Measurements from ENCODE around the gene TMUB2. TPM values are rescaled to one million over a fixed set of nuclear protein-coding genes. Genes with fewer than 3 reads are reported as not detected.

The TMUB2 gene
- total RNA-seq, 1 experiment from 2014 or later, result 25.1 TPM

- CTCF ChIA-PET, result interaction anchor here (2.4 to 2.6 kb wide), 2 partner anchors 12 to 124 kb away, joined by 9 to 11 read pairs; no protein-coding TSS in a partner anchor
Measured at GRCh38 chr17:44206825-44207155, 20.0 kb downstream of the TMUB2 start.

More at GRCh38 chr17:44206825-44207155, 20.0 kb downstream of the TMUB2 start:
- intact Hi-C loops (cut with micrococcal nuclease), result no loop called here
- RAD21 ChIA-PET (ENCODE audit: low non-redundant PET in 1 of 2, low total read pairs in 2 of 2, uncharacterized antibody in 2 of 2, unreplicated experiment in 2 of 2), result no interaction called here
- no peaks in the 10 kb centered on the region for H3K27me3 ChIP-seq (ENCODE audit: insufficient read depth, low read length)
- no peak overlapping the region for H3K9ac ChIP-seq (ENCODE audit: low read length)
- H3K4me2 ChIP-seq (ENCODE audit: low read length), result no peak overlapping the region
- no peak overlapping the region for H3K27ac ChIP-seq (ENCODE audit: low read depth, low read length)
- no peaks in the 10 kb centered on the region for H3K9me3 ChIP-seq (ENCODE audit: control insufficient read depth in 1 of 2, insufficient read depth in 1 of 2, low read depth in 1 of 2, low read length in 2 of 2)
- no peaks in the 10 kb centered on the region for H4K20me1 ChIP-seq (ENCODE audit: insufficient read depth)
- POLR2A ChIA-PET, result interaction anchor here (2.1 kb wide), 1 partner anchor 20 kb away, joined by 4 read pairs; the partner anchor contains the start of gene TMUB2
- TF ChIP-seq CBX3 (IDR thresholded peaks at IDR 0.05; ENCODE audit: low read depth) (no peak), RAD21 (IDR thresholded peaks at IDR 0.05; ENCODE audit: low read depth) (no peak), POLR2AphosphoS5 (IDR thresholded peaks at IDR 0.05; ENCODE audit: low read depth, low read length) (no peak), YY1 (IDR thresholded peaks at IDR 0.05; ENCODE audit: extremely low read depth, insufficient replicate concordance, low read depth, low read length) (no peak), SRF (IDR thresholded peaks at IDR 0.05; ENCODE audit: low read depth) (no peak), TCF7L2 (IDR thresholded peaks at IDR 0.05; ENCODE audit: borderline replicate concordance, extremely low read depth, insufficient read depth, insufficient read length) (no peak), ZNF274 (IDR thresholded peaks at IDR 0.05; ENCODE audit: low read depth, low read length) (no peak), POLR2A (IDR thresholded peaks at IDR 0.05; ENCODE audit: borderline replicate concordance, extremely low read depth, insufficient read depth, insufficient read length) (no peak), CTCF (IDR thresholded peaks at IDR 0.05 in 2 of 3, conservative IDR thresholded peaks at IDR 0.05 in 1 of 3; ENCODE audit: borderline replicate concordance in 1 of 3, insufficient read depth in 1 of 3, low read depth in 2 of 3, low read length in 2 of 3) (no peak), ELF1 (IDR thresholded peaks at IDR 0.05; ENCODE audit: borderline replicate concordance, low read depth) (no peak), CEBPB (IDR thresholded peaks at IDR 0.05; ENCODE audit: low read depth) (no peak), ZBTB33 (IDR thresholded peaks at IDR 0.05; ENCODE audit: extremely low read depth, insufficient replicate concordance, low read length) (no peak), FOSL1 (IDR thresholded peaks at IDR 0.05; ENCODE audit: low read depth) (no peak), SP1 (IDR thresholded peaks at IDR 0.05; ENCODE audit: low read depth) (no peak), MAX (IDR thresholded peaks at IDR 0.05) (no peak), EZH2phosphoT487 (IDR thresholded peaks at IDR 0.05; ENCODE audit: borderline replicate concordance) (no peak), REST (IDR thresholded peaks at IDR 0.05; ENCODE audit: low read depth) (no peak)
- H3K9me2 ChIP-seq (ENCODE audit: insufficient read depth), result no peaks in the 10 kb centered on the region
- H3K79me2 ChIP-seq (ENCODE audit: insufficient read depth, low read length), result peaks cover 11% of the 10 kb centered on the region; the same call in 1 of the 2 replicates
- BruUV-seq (replicated peaks), result no TSS peak
- no peak overlapping the region for H3K4me3 ChIP-seq (replicated peaks in 1 of 2; ENCODE audit: low read depth in 1 of 2, low read length in 2 of 2)
- peaks cover 8 to 34% of the 10 kb centered on the region in 2 experiments; a peak in 3 of 4 replicates for H3K36me3 ChIP-seq (ENCODE audit: control insufficient read depth in 1 of 2, insufficient read depth in 2 of 2, low read length in 2 of 2)
- no peak for ATAC-seq
- DNase-seq (ENCODE audit: low read depth, low spot score), result no peak
- H3K4me1 ChIP-seq (ENCODE audit: control insufficient read depth in 1 of 2, insufficient read depth in 2 of 2, low read length in 2 of 2), result peaks cover 49 to 80% of the 10 kb centered on the region in 2 experiments
- H2AFZ ChIP-seq (ENCODE audit: low read depth, low read length, poor library complexity, severe bottlenecking), result no peak overlapping the region
